Naive thymus-derived CD8-positive, alpha-beta T cell (primary cell): Measurements from ENCODE around the gene BMP7. TPM values are rescaled to one million over a fixed set of nuclear protein-coding genes. Genes with fewer than 3 reads are reported as not detected.

Experiments used
- ATAC-seq, 2 donors: fragments of 150-1000 bp; cut with Tn5 transposase in 1 of 2; sonication (Bioruptor Pico), chemical (Tn5 transposase) in 1 of 2; 1 replicate in 1 of 2; 2 replicates in 1 of 2; pipeline ENCODE4 v1.10.0; 2021; ENCODE audit warnings: mild to moderate bottlenecking in 2 of 2, moderate library complexity in 2 of 2
- POLR2A ChIA-PET: fragments of 350-600 bp; sonication (Branson Sonifier 250); formaldehyde crosslinking; loops from one replicate; lab custom pipeline; 2021; ENCODE audit warnings: antibody characterized with exemption; lab: Charles Lee
- DNase-seq, 10 donors: peaks; one replicate each; pipeline versions ENCODE4 v3.0.0 to v3.0.0-alpha.2; 2020 to 2022
- H3K27ac Mint-ChIP-seq, 10 donors: one replicate each; pipeline ENCODE4 v1.8.0; 2020 to 2022; ENCODE audit warnings: mild to moderate bottlenecking in 10 of 10, mixed read lengths in 10 of 10, moderate library complexity in 4 of 10, inconsistent platforms in 1 of 10
- H3K27me3 Mint-ChIP-seq, 5 donors: one replicate each; pipeline ENCODE4 v1.8.0; 2021 to 2022; ENCODE audit warnings: mixed read lengths in 5 of 5
- H3K36me3 Mint-ChIP-seq, 3 donors: one replicate each; pipeline ENCODE4 v1.8.0; 2020 to 2022; ENCODE audit warnings: mixed read lengths in 3 of 3, mild to moderate bottlenecking in 2 of 3, inconsistent platforms in 1 of 3
- H3K4me1 Mint-ChIP-seq, 4 donors: one replicate each; pipeline ENCODE4 v1.8.0; 2021 to 2022; ENCODE audit warnings: mixed read lengths in 4 of 4
- H3K4me3 Mint-ChIP-seq, 10 donors: one replicate each; pipeline ENCODE4 v1.8.0; 2020 to 2022; ENCODE audit warnings: mild to moderate bottlenecking in 10 of 10, mixed read lengths in 10 of 10, moderate library complexity in 6 of 10, inconsistent platforms in 1 of 10
- H3K9me3 Mint-ChIP-seq, 9 donors: one replicate each; pipeline ENCODE4 v1.8.0; 2020 to 2022; ENCODE audit warnings: mixed read lengths in 9 of 9, mild to moderate bottlenecking in 3 of 9, inconsistent platforms in 1 of 9, moderate library complexity in 1 of 9
- polyA plus RNA-seq, 3 donors: library from polyadenylated mRNA; unstranded; fragments of 300-500 nt; fragmentation: Illumina TruSeq; gene quantifications; one replicate each; pipeline ENCODE4 v1.2.3, GENCODE V29; 2021
- total RNA-seq, 8 experiments: library from RNA in 2 of 8; stranded (reverse) in 2 of 8; gene quantifications; one replicate each; pipeline ENCODE4 v1.2.3 and lab custom pipeline; 2021 to 2026

BMP7 gene
- total and polyA plus RNA-seq, 5 experiments from 2014 or later, result not detected

- POLR2A ChIA-PET, result no interaction called here
- Mint-ChIP-seq H3K27ac (no peak overlapping the region), H3K4me3 (no peak overlapping the region)
Measured at GRCh38 chr20:57225197-57225733, 41.2 kb downstream of the BMP7 start.

DNA sequence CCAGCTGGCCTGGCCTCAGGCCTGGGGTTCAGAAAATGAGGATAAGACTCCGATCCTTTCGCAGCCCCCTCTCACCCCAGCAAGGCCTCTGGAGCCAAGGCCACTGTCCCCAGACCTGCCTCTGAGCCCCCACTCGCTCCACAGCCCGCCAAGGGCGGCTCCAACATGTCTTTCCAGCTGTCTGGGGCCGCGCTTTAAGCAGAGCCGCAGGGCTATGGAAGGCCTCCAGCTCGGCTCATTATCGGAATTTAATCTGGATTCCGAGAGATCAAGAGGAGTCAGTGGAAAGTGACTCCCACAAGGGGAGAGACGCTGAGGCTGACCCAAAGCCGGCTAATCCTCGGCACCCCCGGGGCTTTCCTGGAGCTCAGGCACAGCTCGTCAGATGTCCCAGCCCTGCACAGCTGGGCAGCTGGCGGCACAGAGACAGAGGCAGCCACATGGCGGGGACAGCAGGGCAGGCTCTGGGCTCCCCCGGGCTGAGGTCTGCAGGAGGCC is 41.8 kb downstream of the BMP7 start:
- Mint-ChIP-seq H3K4me3 (no peak overlapping the region), H3K27me3 (peaks cover 4 to 31% (median 8%) of the 10 kb centered on the region in 5 donors), H3K9me3 (no peaks in the 10 kb centered on the region), H3K4me1 (no peaks in the 10 kb centered on the region), H3K27ac (no peak overlapping the region), H3K36me3 (no peaks in the 10 kb centered on the region)
- no peak for ATAC-seq
- POLR2A ChIA-PET, result no interaction called here
- no peak for DNase-seq

More at GRCh38 chr20:57225197-57225733, 41.2 kb downstream of the BMP7 start:
- DNase-seq (no peak), ATAC-seq (no peak)
- H3K36me3 Mint-ChIP-seq, result no peaks in the 10 kb centered on the region
- H3K9me3 Mint-ChIP-seq, result no peaks in the 10 kb centered on the region
- H3K27me3 Mint-ChIP-seq, result peaks cover 4 to 35% (median 8%) of the 10 kb centered on the region in 5 donors
- H3K4me1 Mint-ChIP-seq, result no peaks in the 10 kb centered on the region

DNA sequence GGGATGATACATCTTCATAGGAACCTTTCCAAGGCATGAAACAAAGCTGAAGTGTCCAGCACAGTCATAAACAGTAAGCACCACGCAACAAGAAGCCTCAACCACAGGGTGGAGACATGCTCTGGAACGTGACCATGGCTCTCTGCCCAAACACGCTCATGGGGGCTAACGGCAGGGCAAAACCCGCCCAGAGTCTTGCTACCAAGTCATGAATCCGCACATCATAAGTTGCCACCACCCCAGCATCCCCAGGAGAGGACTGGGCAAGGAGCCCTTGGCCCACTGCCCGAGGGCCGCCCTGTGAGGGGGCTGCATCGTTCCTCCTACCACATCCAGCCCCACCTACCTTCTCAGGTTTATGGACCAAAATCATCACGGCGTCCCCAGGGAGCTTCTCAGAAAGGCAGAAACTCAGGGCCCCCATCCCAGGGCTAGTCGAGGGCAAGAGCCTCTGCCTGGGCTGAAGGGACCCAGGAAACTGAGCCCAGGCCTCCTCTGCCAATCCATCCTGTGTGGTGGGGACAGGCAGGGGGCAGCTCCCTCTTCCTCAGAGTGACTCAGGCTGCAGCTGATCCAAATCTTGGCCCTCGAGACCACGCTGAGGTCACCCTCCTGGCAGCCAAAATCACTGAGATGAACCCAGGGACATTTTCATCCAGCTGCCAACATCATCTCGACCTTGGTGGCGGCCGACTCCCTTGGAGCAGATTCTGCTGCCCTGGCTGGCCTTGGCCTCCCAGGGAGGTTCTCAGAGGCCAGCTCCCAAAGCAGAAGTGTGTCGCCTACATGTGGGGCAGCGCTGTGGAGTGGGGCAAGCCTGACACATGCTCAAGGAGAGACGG is 42.6 kb downstream of the BMP7 start:
- POLR2A ChIA-PET, result no interaction called here
- Mint-ChIP-seq H3K9me3 (no peaks in the 10 kb centered on the region), H3K36me3 (no peaks in the 10 kb centered on the region), H3K4me1 (no peaks in the 10 kb centered on the region), H3K27me3 (peaks cover 0 to 23% (median 8%) of the 10 kb centered on the region in 5 donors), H3K27ac (no peak overlapping the region), H3K4me3 (no peak overlapping the region)
- no peak for ATAC-seq
- DNase-seq, result no peak

- H3K9me3 Mint-ChIP-seq, result no peaks in the 10 kb centered on the region
- H3K36me3 Mint-ChIP-seq, result no peaks in the 10 kb centered on the region
- POLR2A ChIA-PET, result no interaction called here
- no peak overlapping the region for H3K4me3 Mint-ChIP-seq
- ATAC-seq (no peak), DNase-seq (no peak)
- H3K27ac Mint-ChIP-seq, result no peak overlapping the region
- peaks cover 0 to 14% (median 8%) of the 10 kb centered on the region in 5 donors for H3K27me3 Mint-ChIP-seq
- no peaks in the 10 kb centered on the region for H3K4me1 Mint-ChIP-seq
Measured at GRCh38 chr20:57222631-57222950, 43.9 kb downstream of the BMP7 start.

DNA sequence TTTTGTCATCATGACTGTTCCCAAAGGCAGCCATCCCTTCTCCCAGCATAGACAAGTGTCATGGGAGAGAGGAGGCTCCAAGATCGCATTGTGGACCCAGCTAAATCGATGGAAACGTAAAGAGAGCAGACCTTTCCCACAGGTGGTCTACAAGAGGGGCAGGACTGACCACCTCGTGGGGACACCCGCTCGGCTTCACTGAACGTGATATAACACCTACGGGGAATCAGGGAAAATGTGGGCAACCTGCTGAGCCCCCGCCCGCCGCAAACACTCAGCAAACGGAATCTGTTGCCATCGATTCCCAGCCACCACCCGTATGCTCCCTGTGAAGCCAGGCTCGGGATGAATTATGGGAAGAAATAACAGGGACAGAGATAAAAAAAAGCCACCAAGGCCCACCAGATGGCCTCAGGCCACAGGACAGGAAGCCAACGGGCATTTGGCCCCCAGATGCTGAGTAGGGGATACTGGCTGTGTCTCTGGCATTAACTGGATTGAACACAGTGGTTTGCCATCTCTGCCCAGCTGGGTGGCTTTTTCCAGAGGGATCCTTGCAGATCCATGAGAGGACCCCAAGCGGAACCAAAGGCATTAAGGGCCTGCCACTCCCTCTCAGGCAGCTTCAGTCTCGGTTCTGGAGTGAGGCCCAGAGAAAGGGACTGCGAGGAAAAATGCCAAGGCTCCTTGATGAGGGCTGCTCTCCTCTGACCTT is 44.4 kb downstream of the BMP7 start:
- Mint-ChIP-seq H3K9me3 (no peaks in the 10 kb centered on the region), H3K4me3 (no peak overlapping the region), H3K27ac (no peak overlapping the region), H3K27me3 (peaks cover 0 to 14% (median 8%) of the 10 kb centered on the region in 5 donors), H3K36me3 (no peaks in the 10 kb centered on the region), H3K4me1 (no peaks in the 10 kb centered on the region)
- no peak for DNase-seq
- ATAC-seq, result no peak
- POLR2A ChIA-PET, result no interaction called here

DNA sequence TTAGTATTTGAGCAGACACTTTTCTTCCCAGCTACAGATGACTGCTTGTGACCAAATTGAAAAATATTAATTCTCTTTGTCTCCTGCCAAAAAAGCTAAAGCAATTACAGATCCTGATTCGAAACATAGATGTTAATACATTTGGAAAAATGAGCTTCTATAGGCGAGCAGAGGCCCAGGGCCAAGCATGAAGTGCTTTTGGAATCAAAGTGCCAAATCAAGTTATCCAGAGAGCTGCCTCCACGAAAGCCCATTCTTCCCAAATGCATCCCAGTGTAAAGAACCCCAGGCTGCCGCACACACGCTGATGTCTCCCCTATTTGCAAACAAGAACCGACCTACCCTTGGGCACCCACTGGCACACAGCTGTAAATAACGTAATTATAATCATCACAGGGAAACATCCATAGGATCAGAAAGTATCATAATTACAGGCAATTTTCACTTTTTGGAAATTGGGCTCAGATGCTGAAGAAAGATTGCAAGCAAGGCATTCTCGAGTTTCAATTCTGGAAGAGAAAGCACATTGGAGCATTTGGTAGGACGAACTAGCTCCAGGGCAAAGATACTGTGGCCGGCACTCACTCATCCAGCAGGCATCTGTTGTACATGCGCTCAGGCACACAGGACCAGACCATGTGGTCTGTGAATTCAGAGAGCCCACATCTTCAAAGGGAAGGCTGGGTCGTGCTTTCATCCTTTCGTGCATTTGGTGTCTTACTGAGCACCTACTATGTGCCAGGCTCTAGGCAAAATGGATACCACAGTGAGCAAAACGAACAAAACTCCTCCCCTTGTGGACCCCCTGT is 45.9 kb downstream of the BMP7 start:
- Mint-ChIP-seq H3K27ac (no peak overlapping the region), H3K4me1 (no peaks in the 10 kb centered on the region), H3K36me3 (no peaks in the 10 kb centered on the region), H3K9me3 (no peaks in the 10 kb centered on the region), H3K4me3 (no peak overlapping the region), H3K27me3 (peaks cover 0 to 14% (median 8%) of the 10 kb centered on the region in 5 donors)
- POLR2A ChIA-PET, result no interaction called here
- DNase-seq (no peak), ATAC-seq (no peak)

DNA sequence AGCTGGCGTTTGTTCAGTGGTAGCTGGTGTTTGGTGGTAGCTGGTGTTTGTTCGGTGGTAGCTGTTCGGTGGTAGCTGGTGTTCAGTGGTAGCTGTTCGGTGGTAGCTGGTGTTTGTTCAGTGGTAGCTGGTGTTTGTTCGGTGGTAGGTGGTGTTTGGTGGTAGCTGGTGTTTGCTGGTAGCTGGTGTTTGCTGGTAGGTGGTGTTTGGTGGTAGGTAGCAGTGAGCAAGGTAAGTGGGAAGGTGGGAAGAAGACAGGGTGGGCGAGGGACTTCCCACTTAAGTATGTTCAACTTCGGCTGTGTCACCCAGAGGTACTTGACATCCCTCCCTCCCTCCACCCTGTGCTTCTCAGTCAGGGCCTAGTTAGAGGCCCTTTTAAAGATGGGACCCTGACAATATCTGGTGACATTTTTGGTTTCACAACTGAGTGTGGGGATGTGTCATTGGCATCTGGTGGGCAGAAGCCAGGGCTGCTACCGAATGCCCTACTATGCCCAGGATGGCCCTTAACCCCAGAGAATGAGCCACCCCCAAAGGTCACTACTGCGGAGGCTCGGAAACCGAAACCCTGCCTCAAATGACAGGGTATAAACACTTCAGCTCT is 47.3 kb downstream of the BMP7 start:
- no peak overlapping the region for H3K4me3 Mint-ChIP-seq
- DNase-seq (no peak), ATAC-seq (no peak)
- POLR2A ChIA-PET, result no interaction called here
- no peaks in the 10 kb centered on the region for H3K9me3 Mint-ChIP-seq
- H3K4me1 Mint-ChIP-seq, result no peaks in the 10 kb centered on the region
- peaks cover 0 to 14% (median 11%) of the 10 kb centered on the region in 5 donors for H3K27me3 Mint-ChIP-seq
- no peak overlapping the region for H3K27ac Mint-ChIP-seq
- H3K36me3 Mint-ChIP-seq, result no peaks in the 10 kb centered on the region

- no peak for ATAC-seq
- no peak for DNase-seq
- Mint-ChIP-seq H3K36me3 (no peaks in the 10 kb centered on the region), H3K4me3 (no peak overlapping the region), H3K27ac (no peak overlapping the region), H3K9me3 (no peaks in the 10 kb centered on the region), H3K27me3 (peaks cover 3 to 14% (median 9%) of the 10 kb centered on the region in 5 donors), H3K4me1 (no peaks in the 10 kb centered on the region)
- POLR2A ChIA-PET, result no interaction called here
Measured at GRCh38 chr20:57218489-57218888, 48.0 kb downstream of the BMP7 start.

DNA sequence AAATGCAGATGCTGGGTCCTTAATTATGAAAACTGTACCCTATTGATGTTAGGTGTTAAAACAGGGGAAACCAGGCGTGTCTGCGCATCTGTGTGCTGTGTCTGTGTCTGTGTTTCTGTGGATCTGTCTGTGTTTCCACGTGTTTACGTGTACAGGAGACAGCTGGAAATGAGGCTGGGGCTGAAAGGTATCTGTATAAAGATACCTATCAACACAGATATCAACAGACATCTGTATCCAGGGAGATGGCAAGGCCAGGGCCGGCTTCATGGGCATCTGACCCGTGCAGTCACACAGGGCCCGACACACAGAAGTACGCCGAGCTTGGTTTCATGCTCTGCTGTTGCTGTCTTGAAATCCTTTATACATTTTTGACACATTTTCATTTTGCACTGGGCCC is 48.6 kb downstream of the BMP7 start:
- no peak overlapping the region for H3K27ac Mint-ChIP-seq
- H3K4me3 Mint-ChIP-seq, result no peak overlapping the region
- no peaks in the 10 kb centered on the region for H3K36me3 Mint-ChIP-seq
- H3K27me3 Mint-ChIP-seq, result peaks cover 3 to 21% (median 12%) of the 10 kb centered on the region in 5 donors
- ATAC-seq (no peak), DNase-seq (no peak)
- H3K9me3 Mint-ChIP-seq, result no peaks in the 10 kb centered on the region
- no peaks in the 10 kb centered on the region for H3K4me1 Mint-ChIP-seq
- POLR2A ChIA-PET, result no interaction called here

DNA sequence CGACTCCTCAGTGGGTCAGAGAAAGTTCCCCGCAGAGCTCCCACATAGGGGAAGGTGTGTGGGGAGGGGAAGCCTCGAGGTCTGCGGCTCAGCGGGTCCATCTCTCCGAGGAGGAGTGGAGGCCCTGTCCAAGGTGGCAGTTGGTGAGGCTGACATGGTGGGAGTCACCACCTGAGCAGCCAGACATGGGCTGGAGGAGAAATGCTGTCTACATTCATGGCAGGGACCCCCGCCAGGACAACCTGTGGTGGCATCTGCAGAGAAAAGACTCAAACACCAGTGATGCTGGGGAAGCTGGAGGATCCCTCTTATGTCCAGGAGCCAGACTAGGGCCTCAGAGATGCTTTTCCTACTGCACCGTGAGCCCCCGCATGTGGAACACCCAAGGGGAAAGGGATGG is 49.8 kb downstream of the BMP7 start:
- no peak overlapping the region for H3K27ac Mint-ChIP-seq
- ATAC-seq (no peak), DNase-seq (no peak)
- H3K36me3 Mint-ChIP-seq, result no peaks in the 10 kb centered on the region
- H3K27me3 Mint-ChIP-seq, result peaks cover 6 to 27% (median 15%) of the 10 kb centered on the region in 5 donors
- no peaks in the 10 kb centered on the region for H3K9me3 Mint-ChIP-seq
- peaks cover 0 to 2% (median 0%) of the 10 kb centered on the region in 4 donors for H3K4me1 Mint-ChIP-seq
- POLR2A ChIA-PET, result no interaction called here
- H3K4me3 Mint-ChIP-seq, result no peak overlapping the region

DNA sequence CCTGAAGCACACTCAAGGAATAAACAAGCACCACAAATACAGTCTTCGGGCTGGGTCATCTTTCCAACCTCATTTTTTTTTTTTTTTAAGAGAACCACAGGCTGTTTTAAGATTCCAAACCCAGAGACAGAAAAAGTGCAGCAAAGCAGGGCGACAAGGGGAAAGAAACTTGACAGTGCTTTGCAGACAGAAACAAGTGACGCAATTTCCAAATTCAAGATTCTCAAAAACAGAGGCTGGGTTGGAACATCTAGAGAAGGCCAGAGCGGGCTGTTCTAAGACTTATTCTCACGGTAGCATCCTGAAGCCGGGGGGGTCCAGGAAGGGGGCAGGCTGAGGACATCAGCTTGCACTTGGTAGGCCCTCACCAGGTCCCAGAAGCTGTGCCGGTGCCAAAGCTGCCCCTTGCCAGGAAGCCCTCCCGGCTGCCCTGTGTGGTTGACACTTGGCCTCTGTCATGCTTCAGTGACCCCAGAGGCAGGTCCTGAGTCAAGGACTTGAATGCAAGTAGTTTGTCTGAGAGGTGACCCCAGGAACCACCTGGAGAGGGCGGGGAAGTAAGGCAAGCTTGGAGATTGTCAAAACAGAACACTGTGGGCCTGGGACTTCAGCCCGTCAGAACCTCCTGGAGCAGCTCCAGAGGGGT is 50.5 kb downstream of the BMP7 start:
- POLR2A ChIA-PET, result no interaction called here
- H3K4me3 Mint-ChIP-seq, result no peak overlapping the region
- H3K27ac Mint-ChIP-seq, result no peak overlapping the region
- peaks cover 0 to 2% (median 0%) of the 10 kb centered on the region in 4 donors for H3K4me1 Mint-ChIP-seq
- DNase-seq (no peak), ATAC-seq (no peak)
- H3K36me3 Mint-ChIP-seq, result no peaks in the 10 kb centered on the region
- H3K27me3 Mint-ChIP-seq, result peaks cover 6 to 27% (median 17%) of the 10 kb centered on the region in 5 donors
- no peaks in the 10 kb centered on the region for H3K9me3 Mint-ChIP-seq

DNA sequence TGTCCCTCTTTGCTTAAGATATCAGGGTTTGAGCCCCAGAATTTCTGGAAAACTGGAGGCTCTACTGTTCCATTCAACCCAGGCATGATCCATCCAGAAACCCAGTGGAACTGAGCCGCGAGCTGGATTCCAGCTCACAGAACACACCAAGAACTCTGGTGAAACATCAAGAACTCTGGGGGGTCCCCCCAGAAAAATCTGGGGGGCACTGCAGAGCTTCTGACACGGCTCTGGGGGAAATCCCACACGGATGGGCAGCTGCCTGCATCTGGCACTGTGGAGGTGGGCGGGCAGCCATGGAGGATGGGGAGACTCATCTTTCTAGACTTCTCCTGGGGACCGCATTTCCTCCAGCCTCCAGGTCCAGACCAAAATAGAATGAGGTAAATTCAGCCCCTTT is 51.0 kb downstream of the BMP7 start:
- H3K27ac Mint-ChIP-seq, result no peak overlapping the region
- peaks cover 6 to 28% (median 14%) of the 10 kb centered on the region in 5 donors for H3K27me3 Mint-ChIP-seq
- no peaks in the 10 kb centered on the region for H3K36me3 Mint-ChIP-seq
- DNase-seq, result no peak
- H3K9me3 Mint-ChIP-seq, result no peaks in the 10 kb centered on the region
- no peak overlapping the region for H3K4me3 Mint-ChIP-seq
- POLR2A ChIA-PET, result no interaction called here
- no peak for ATAC-seq
- H3K4me1 Mint-ChIP-seq, result peaks cover 0 to 2% (median 0%) of the 10 kb centered on the region in 4 donors
